H1 (cell line): ENCODE measurements around the gene NRXN3. TPM values are rescaled to one million over a fixed set of nuclear protein-coding genes. Genes with fewer than 3 reads are reported as not detected.

Experiments used
- CTCF ChIA-PET: fragments of 300-600 bp; sonication (Branson Sonifier 250); formaldehyde crosslinking; loops from one replicate; lab custom pipeline; 2021; ENCODE audit not compliant: partially characterized antibody; lab: Charles Lee
- POLR2A ChIA-PET: fragments of 300-600 bp; sonication (Branson Sonifier 250); formaldehyde crosslinking; loops from one replicate; lab custom pipeline; 2021; ENCODE audit warnings: inconsistent platforms; ENCODE audit not compliant: partially characterized antibody; lab: Charles Lee
- DNase-seq, 2 experiments: peaks; one replicate each; pipeline versions ENCODE4 v3.0.0 to v3.0.0-alpha.2; 2010 to 2022; ENCODE audit warnings: low spot score in 2 of 2, low read depth in 1 of 2, mixed read lengths in 1 of 2
- FAIRE-seq: peaks from 2 replicates; lab custom pipeline; 2011; peaks lifted over from hg19 to GRCh38; lab: Jason Lieb, UNC
- H2AFZ ChIP-seq: 2 replicates; pipeline ENCODE4 v1.8.1; 2012; ENCODE audit warnings: low read length, inconsistent platforms
- H2AK5ac ChIP-seq: 2 replicates; pipeline ENCODE4 v1.6.1; 2013; ENCODE audit warnings: low read depth, low read length
- H2BK120ac ChIP-seq: replicated peaks from 2 replicates; pipeline ENCODE3; 2013; ENCODE audit warnings: low read depth, low read length, inconsistent platforms
- H2BK12ac ChIP-seq: 2 replicates; pipeline ENCODE4 v1.6.1; 2013; ENCODE audit warnings: low read depth, low read length
- H2BK15ac ChIP-seq: 2 replicates; pipeline ENCODE4 v1.6.1; 2013; ENCODE audit warnings: low read length
- H2BK20ac ChIP-seq: 2 replicates; pipeline ENCODE4 v1.6.1; 2013; ENCODE audit warnings: low read length
- H2BK5ac ChIP-seq: 2 replicates; pipeline ENCODE4 v1.6.1; 2013; ENCODE audit warnings: low read depth, low read length
- H3K14ac ChIP-seq: 2 replicates; pipeline ENCODE4 v1.6.1; 2013; ENCODE audit warnings: inconsistent platforms; ENCODE audit not compliant: insufficient read length
- H3K18ac ChIP-seq: 2 replicates; pipeline ENCODE4 v1.6.1; 2013; ENCODE audit warnings: low read length; ENCODE audit errors: extremely low read depth
- H3K23ac ChIP-seq: 2 replicates; pipeline ENCODE4 v1.6.1; 2013; ENCODE audit warnings: inconsistent platforms; ENCODE audit not compliant: insufficient read length
- H3K23me2 ChIP-seq: 2 replicates; pipeline ENCODE4 v1.6.1; 2013; ENCODE audit warnings: low read depth, low read length
- H3K27ac ChIP-seq: 2 replicates; pipeline ENCODE4 v1.6.1; 2011; ENCODE audit warnings: low read depth, low read length, inconsistent platforms
- H3K27me3 ChIP-seq, 4 experiments: replicated peaks in 1 of 4; 1 replicate in 1 of 4; 2 replicates in 3 of 4; pipeline versions ENCODE4 v1.6.1 to v1.8.1; 2011 to 2013; ENCODE audit warnings: low read length in 3 of 4, mild to moderate bottlenecking in 3 of 4, inconsistent platforms in 2 of 4, mixed read lengths in 2 of 4, moderate library complexity in 1 of 4; ENCODE audit not compliant: control insufficient read depth in 3 of 4, insufficient read depth in 3 of 4; ENCODE audit errors: extremely low read depth in 1 of 4
- H3K36me3 ChIP-seq, 4 experiments: 2 replicates each; pipeline versions ENCODE4 v1.6.1 to v1.8.1; 2011 to 2013; ENCODE audit warnings: mild to moderate bottlenecking in 4 of 4, low read length in 3 of 4, moderate library complexity in 2 of 4, control low read depth in 1 of 4, inconsistent platforms in 1 of 4; ENCODE audit not compliant: insufficient read depth in 4 of 4, control insufficient read depth in 2 of 4
- H3K4ac ChIP-seq: replicated peaks from 2 replicates; pipeline ENCODE3; 2013; ENCODE audit warnings: low read length, low read depth, mixed read lengths, inconsistent platforms; ENCODE audit not compliant: insufficient read length
- H3K4me1 ChIP-seq, 4 experiments: replicated peaks in 1 of 4; 1 replicate in 1 of 4; 2 replicates in 3 of 4; pipeline versions ENCODE4 v1.6.1 to v1.8.1; 2011 to 2013; ENCODE audit warnings: low read length in 3 of 4, inconsistent platforms in 2 of 4, mixed read lengths in 1 of 4; ENCODE audit not compliant: insufficient read depth in 4 of 4, control insufficient read depth in 3 of 4
- H3K4me2 ChIP-seq, 2 experiments: 2 replicates each; pipeline versions ENCODE4 v1.6.1 to v1.8.1; 2011 to 2013; ENCODE audit warnings: low read depth in 2 of 2, low read length in 2 of 2, control low read depth in 1 of 2, inconsistent platforms in 1 of 2, mild to moderate bottlenecking in 1 of 2; ENCODE audit not compliant: insufficient read depth in 1 of 2
- H3K4me3 ChIP-seq, 4 experiments: fragments of 200-600, 300-600 bp in 1 of 4; sonication (generic), shearing (Covaris generic), sonication (Bioruptor Twin) in 1 of 4; 2 replicates each; pipeline versions ENCODE4 v1.5.1 to v1.8.1; 2011 to 2016; ENCODE audit warnings: low read length in 4 of 4, low read depth in 3 of 4, control low read depth in 2 of 4, inconsistent platforms in 2 of 4, mild to moderate bottlenecking in 2 of 4, mixed read lengths in 1 of 4, moderate library complexity in 1 of 4; ENCODE audit not compliant: insufficient read depth in 2 of 4; ENCODE audit errors: extremely low read depth in 1 of 4
- H3K56ac ChIP-seq: replicated peaks from 2 replicates; pipeline ENCODE3; 2013; ENCODE audit warnings: low read depth, mild to moderate bottlenecking, mixed read lengths, low read length, inconsistent platforms; ENCODE audit not compliant: insufficient read length
- H3K79me1 ChIP-seq: 2 replicates; pipeline ENCODE4 v1.6.1; 2013; ENCODE audit warnings: low read depth, low read length, control low read depth
- H3K79me2 ChIP-seq, 2 experiments: 2 replicates each; pipeline versions ENCODE4 v1.6.1 to v1.8.1; 2012 to 2013; ENCODE audit warnings: low read length in 2 of 2, mild to moderate bottlenecking in 2 of 2, inconsistent platforms in 1 of 2; ENCODE audit not compliant: insufficient read depth in 2 of 2, control insufficient read depth in 1 of 2
- H3K9ac ChIP-seq, 4 experiments: replicated peaks in 1 of 4; 1 replicate in 1 of 4; 2 replicates in 3 of 4; pipeline versions ENCODE4 v1.6.1 to v1.8.1; 2011 to 2013; ENCODE audit warnings: low read depth in 3 of 4, low read length in 3 of 4, control low read depth in 2 of 4, mild to moderate bottlenecking in 2 of 4, moderate library complexity in 2 of 4, inconsistent platforms in 1 of 4; ENCODE audit errors: extremely low read depth in 1 of 4
- H3K9me3 ChIP-seq, 2 experiments: 2 replicates each; pipeline versions ENCODE4 v1.6.1 to v1.8.1; 2012 to 2013; ENCODE audit warnings: mild to moderate bottlenecking in 2 of 2, moderate library complexity in 2 of 2, control low read depth in 1 of 2, inconsistent platforms in 1 of 2, low read depth in 1 of 2, low read length in 1 of 2, mixed read lengths in 1 of 2; ENCODE audit not compliant: insufficient read depth in 2 of 2
- H4K20me1 ChIP-seq, 2 experiments: replicated peaks in 1 of 2; 2 replicates each; pipeline versions ENCODE3 to v1.8.1; 2011 to 2013; ENCODE audit warnings: inconsistent platforms in 2 of 2, low read length in 2 of 2, mild to moderate bottlenecking in 1 of 2; ENCODE audit not compliant: insufficient read depth in 2 of 2, control insufficient read depth in 1 of 2
- H4K5ac ChIP-seq: 2 replicates; pipeline ENCODE4 v1.6.1; 2013; ENCODE audit warnings: low read length, low read depth, mixed read lengths, inconsistent platforms; ENCODE audit not compliant: insufficient read length
- H4K8ac ChIP-seq: 2 replicates; pipeline ENCODE4 v1.8.0; 2013; ENCODE audit warnings: mild to moderate bottlenecking, moderate library complexity, low read length, inconsistent platforms; ENCODE audit not compliant: insufficient read depth; ENCODE audit errors: extremely low read depth
- H4K91ac ChIP-seq: replicated peaks from 2 replicates; pipeline ENCODE3; 2013; ENCODE audit warnings: low read length, mixed read lengths, inconsistent platforms; ENCODE audit not compliant: insufficient read length
- ATF3 ChIP-seq: IDR thresholded peaks from 2 replicates; pipeline ENCODE4 v1.6.1; 2011; ENCODE audit warnings: low read depth, mild to moderate bottlenecking, low read length; ENCODE audit not compliant: insufficient read depth
- CTCF ChIP-seq, 3 experiments: IDR thresholded peaks; 1 replicate in 2 of 3; 2 replicates in 1 of 3; pipeline versions ENCODE4 v1.5.1 to v1.6.1; 2011; ENCODE audit warnings: low read length in 3 of 3, mild to moderate bottlenecking in 3 of 3, inconsistent platforms in 2 of 3, low read depth in 1 of 3, moderate library complexity in 1 of 3; ENCODE audit not compliant: insufficient read depth in 1 of 3; ENCODE audit errors: control extremely low read depth in 1 of 3
- GTF2F1 ChIP-seq: IDR thresholded peaks from 2 replicates; pipeline ENCODE4 v1.6.1; 2012; ENCODE audit warnings: low read depth, low read length, improper control_type of control experiment, borderline replicate concordance
- HDAC6 ChIP-seq: IDR thresholded peaks from one replicate; pipeline ENCODE4 v1.7.1; 2012; ENCODE audit warnings: low read depth, mild to moderate bottlenecking, inconsistent platforms, low read length, moderate library complexity
- POU5F1 ChIP-seq: IDR thresholded peaks from 2 replicates; pipeline ENCODE4 v1.6.1; 2011; ENCODE audit warnings: low read depth, mild to moderate bottlenecking, low read length, moderate library complexity
- RBBP5 ChIP-seq: IDR thresholded peaks from 2 replicates; pipeline ENCODE4 v1.7.1; 2012; ENCODE audit warnings: low read depth, mild to moderate bottlenecking, inconsistent platforms, low read length, moderate library complexity, borderline replicate concordance
- RFX5 ChIP-seq: IDR thresholded peaks from 2 replicates; pipeline ENCODE4 v1.6.1; 2011; ENCODE audit warnings: low read depth, low read length, improper control_type of control experiment, borderline replicate concordance
- SIX5 ChIP-seq: IDR thresholded peaks from 2 replicates; pipeline ENCODE4 v1.6.1; 2011; ENCODE audit warnings: mild to moderate bottlenecking, low read depth, low read length
- TCF12 ChIP-seq: IDR thresholded peaks from 2 replicates; pipeline ENCODE4 v1.6.1; 2011; ENCODE audit warnings: low read depth, mild to moderate bottlenecking, low read length
- WGBS, 2 experiments: shearing (Covaris generic) in 1 of 2; methylation state at CpG; one replicate each; pipeline versions ENCODE4 v1.1.6 to v1.1.7; 2013 to 2015; ENCODE audit warnings: low lambda C conversion rate in 2 of 2, mixed read lengths in 2 of 2, inconsistent platforms in 1 of 2, low coverage in 1 of 2, missing lambda C conversion rate in 1 of 2; ENCODE audit not compliant: insufficient replicate concordance in 2 of 2, insufficient coverage in 1 of 2, insufficient read length in 1 of 2; ENCODE audit errors: extremely low coverage in 1 of 2, missing lambda C conversion rate in 1 of 2; 5-methylcytosine and 5-hydroxymethylcytosine counted together
- polyA plus RNA-seq, 7 experiments: library from polyadenylated mRNA; depleted of rRNA in 3 of 7; stranded (reverse) in 5 of 7; unstranded in 2 of 7; fragments of >200 nt in 5 of 7; fragments of 200-250 nt in 2 of 7; gene quantifications; 1 replicate in 5 of 7; 2 replicates in 1 of 7; 4 replicates in 1 of 7; pipeline versions ENCODE4 v1.2.1 to v1.2.3, GENCODE V29; 2011 to 2013; ENCODE audit warnings: missing spikeins in 2 of 7, mixed read lengths in 2 of 7
- total RNA-seq: library from RNA; stranded (reverse); fragmentation: NEBNext Ultra II Directional; extraction: Animal tissue kit (Norgen Biotek cat#: 25700); gene quantifications from 2 replicates; pipeline ENCODE4 v1.2.1, GENCODE V29; 2021

Gene NRXN3
- total and polyA plus RNA-seq, 2 of the 8 experiments (the other 6 are each of a cell fraction or from before 2014, with no cell fraction given), result 2.6 to 4.1 TPM

- H4K91ac ChIP-seq, result no peak overlapping the region
- no peak overlapping the region for H3K4me3 ChIP-seq
- H2AFZ ChIP-seq, result no peak overlapping the region
- H4K8ac ChIP-seq, result no peak overlapping the region
- FAIRE-seq, result no peak
- no peaks in the 10 kb centered on the region for H3K36me3 ChIP-seq
- 59% methylated on average over 2 of the region's 2 CpGs; no CpG with 5 or more reads in 1 of the 2 experiments for WGBS, 2 experiments
- no peak overlapping the region for H3K27ac ChIP-seq
- H3K4me1 ChIP-seq, result peaks cover 1 to 6% (median 3%) of the 10 kb centered on the region in 4 experiments; a peak in 6 of 7 replicates
- POLR2A ChIA-PET, result no interaction called here
- CTCF ChIA-PET, result interaction anchor here (0.9 to 1.3 kb wide), 7 partner anchors 13 to 114 kb away, joined by 3 to 4 read pairs (median 3); no protein-coding TSS in a partner anchor
- H2AK5ac ChIP-seq, result no peak overlapping the region
- no peak overlapping the region for H2BK5ac ChIP-seq
- H2BK12ac ChIP-seq, result no peak overlapping the region
- no peak overlapping the region for H3K23ac ChIP-seq
- no peak overlapping the region for H3K56ac ChIP-seq
- H3K9me3 ChIP-seq, result no peaks in the 10 kb centered on the region
- no peaks in the 10 kb centered on the region for H3K27me3 ChIP-seq
- no peak for TF ChIP-seq HDAC6
- TF ChIP-seq TCF12, result no peak
- TF ChIP-seq RFX5, result no peak
- TF ChIP-seq RBBP5, result no peak
- no peak for TF ChIP-seq GTF2F1
- no peak for TF ChIP-seq ATF3
- TF ChIP-seq SIX5, result no peak
- TF ChIP-seq CTCF (IDR thresholded peaks at IDR 0.05; ENCODE audit: control extremely low read depth in 1 of 3, insufficient read depth in 1 of 3, low read depth in 1 of 3, low read length in 3 of 3), result no peak
- TF ChIP-seq POU5F1, result no peak
- H3K4me2 ChIP-seq, result no peak overlapping the region
- no peak overlapping the region for H3K4ac ChIP-seq
- no peaks in the 10 kb centered on the region for H3K23me2 ChIP-seq
- no peaks in the 10 kb centered on the region for H4K20me1 ChIP-seq
- no peak overlapping the region for H3K9ac ChIP-seq
- H3K14ac ChIP-seq, result no peak overlapping the region
- DNase-seq, result no peak
- H3K79me1 ChIP-seq, result no peaks in the 10 kb centered on the region
- no peak overlapping the region for H2BK20ac ChIP-seq
- H2BK15ac ChIP-seq, result no peak overlapping the region
- H3K18ac ChIP-seq, result no peak overlapping the region
- no peak overlapping the region for H2BK120ac ChIP-seq
- no peaks in the 10 kb centered on the region for H3K79me2 ChIP-seq
- H4K5ac ChIP-seq, result no peak overlapping the region
Observed at GRCh38 chr14:78484028-78484427, 313.9 kb downstream of the NRXN3 start.
